Activated effector memory CD4-positive, alpha-beta T cell treated with anti-CD3 and anti-CD28 coated beads, Interleukin-2, amount 50 U/mL, for 16 hours (primary cell): ENCODE results near the gene VAC14.

Source experiments
- DNase-seq: peaks from one replicate; pipeline ENCODE4 v3.0.0-alpha.2; 2020

The VAC14 gene

DNA sequence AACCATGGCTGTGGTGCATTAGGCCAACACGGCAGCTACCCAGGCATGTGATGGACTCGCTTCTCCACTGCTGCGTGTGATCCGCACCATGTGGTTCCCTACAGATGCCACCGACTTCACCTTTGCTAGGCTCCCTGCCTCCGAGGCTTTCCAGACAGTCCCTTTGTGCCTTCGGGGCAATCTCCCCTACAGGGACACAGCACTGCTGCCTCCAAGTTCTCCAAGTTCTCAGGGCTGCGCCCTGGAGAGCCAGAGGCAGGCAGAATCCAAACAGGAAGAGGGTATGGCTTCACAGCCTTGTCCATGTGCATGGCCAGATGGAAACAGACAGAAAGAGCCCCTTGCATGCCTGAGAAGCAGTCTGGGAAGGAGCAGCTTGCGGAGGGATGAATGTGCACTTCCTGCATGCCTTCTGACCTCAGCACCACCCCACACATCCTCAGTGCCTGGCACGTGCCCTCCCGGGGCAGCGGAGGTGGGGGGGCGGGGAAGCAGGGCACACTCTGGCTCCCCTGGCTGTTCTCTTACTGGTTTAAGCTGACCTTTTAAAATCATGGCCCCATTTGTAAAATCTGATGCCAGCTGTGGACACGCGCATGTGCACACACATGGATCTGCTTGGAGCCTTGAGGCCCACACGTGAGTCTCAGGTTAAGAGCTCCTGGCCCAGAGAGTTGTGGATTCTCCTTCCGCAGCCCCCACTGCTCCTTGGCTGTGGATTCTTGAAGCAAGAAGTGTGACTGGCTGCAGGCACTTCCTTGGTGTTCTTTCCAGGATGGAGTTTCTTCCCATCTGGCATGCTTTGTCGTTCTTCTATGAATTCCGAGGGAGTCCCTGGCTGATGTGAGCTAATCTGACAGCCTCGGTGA, 59.8 kb downstream of the VAC14 start:
- no peak for DNase-seq

GRCh38 chr16:70740174-70740913, 60.6 kb downstream of the VAC14 start:
- DNase-seq, result no peak

DNA sequence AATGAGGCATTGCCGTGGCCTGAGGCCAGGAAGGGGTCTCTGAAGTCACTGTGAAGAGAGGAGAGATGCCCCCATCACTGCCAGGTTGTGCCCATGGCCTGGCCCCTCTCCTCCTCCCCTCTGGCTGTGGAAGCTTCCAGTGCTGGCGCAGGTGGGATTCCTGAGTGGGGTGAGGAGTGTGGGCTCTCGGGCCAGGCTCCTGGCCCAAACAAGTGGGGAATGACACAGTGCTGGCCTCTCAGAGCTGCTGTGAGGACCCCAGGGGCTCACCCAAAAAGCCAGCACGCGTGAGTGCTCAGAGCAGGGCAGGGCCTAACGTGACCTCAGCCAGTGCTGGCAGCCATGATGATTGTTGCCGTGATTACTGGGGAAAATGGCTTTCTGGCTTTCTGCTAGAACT, 61.6 kb downstream of the VAC14 start:
- no peak for DNase-seq

GRCh38 chr16:70738083-70738977, 62.6 kb downstream of the VAC14 start:
- DNase-seq, result no peak

GRCh38 chr16:70737377-70738082, 63.4 kb downstream of the VAC14 start:
- DNase-seq, result peak; percentile 83

DNA sequence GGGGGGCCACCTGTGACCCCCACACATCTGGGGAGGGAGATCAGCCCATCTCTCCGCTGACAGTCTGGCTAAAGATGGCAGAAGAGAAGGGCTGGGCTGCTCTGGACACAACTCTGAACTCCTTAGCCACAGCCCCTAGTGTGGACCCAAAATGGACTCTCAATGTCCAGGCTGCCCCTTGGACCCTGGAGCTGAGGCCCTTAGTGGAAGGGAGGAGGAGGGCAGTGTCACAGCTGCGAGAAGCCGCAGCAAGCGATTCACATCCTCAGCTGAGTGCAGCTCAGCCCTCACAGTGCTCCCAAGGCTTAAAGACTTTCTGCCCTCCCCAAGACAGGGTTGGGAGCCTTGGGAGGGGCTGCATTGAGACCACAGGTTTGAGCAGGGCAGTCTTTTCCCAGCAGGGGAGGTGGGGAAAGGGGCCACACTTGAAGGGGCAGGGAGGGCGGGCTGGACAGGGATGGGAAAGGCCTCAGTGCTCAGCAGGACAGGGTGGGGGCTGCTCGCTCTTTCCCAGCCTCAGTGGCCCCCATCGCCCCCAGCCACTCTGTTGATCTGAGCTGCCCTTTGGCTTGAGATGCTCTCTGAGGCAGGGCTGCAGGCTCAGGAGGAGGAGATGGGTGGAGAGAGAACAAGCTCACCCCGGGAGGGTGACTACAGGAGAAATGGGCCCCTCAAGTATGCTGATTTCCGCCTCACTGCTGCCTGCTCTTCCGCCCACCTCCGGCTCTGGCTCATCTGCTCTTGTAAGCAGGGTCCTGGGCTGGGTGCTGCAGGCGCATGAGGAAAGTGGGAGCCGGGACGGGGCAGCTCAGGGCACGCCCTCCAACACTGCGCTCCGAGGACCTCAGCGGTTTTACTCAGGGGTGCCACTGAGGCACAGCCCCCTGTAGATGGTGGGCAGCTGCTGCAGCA, 64.2 kb downstream of the VAC14 start:
- DNase-seq, result no peak

GRCh38 chr16:70735141-70735979, 65.6 kb downstream of the VAC14 start:
- no peak for DNase-seq

DNA sequence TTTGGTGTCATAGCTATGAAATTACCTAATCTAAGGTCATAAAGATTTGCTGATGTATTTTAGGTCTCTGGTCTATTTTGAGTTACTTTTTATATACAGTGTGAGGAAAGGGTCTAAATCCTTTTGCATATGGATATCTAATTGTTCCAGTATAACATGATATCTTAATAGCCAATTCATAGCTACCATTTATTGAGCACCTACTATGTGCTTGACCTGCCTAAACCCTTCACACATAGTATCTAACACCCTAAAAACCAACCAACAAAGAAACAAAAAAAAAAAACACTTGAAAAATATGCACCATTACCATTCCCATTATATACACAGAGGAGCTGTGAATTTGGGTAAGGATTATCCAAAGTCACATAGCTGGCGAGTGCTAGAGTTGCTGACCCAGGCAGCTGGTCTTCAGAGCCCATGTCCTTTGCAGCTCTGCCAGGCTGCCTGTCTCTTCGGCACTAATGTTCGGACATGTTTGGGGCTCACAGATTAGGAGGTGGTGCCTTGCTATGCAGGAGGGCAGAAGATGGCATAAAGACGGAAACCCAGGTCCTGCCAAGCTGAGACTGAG, 66.3 kb downstream of the VAC14 start:
- DNase-seq, result no peak

- no peak for DNase-seq
These were observed 70.0 kb downstream of the VAC14 start for GRCh38 chr16:70730944-70731343.

DNA sequence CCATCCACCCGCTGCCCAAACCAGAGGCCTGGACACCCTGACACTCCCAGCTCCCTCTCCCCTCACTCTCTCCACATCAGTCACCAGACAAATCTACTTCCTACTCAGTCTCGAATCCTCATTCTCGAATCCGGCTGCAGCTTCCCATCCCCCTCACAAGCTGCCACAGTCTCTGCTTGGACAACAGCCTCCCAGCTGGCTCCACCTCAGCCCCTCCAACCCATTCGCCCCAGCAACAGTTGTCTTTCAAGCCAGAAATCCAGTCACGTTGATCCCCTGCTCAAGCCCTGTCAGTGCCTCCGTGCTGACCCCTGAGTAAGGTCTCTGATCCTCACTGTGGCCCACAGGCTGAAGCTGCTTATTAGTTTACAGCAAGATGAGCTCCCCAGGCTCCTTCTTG, 70.9 kb downstream of the VAC14 start:
- no peak for DNase-seq

DNA sequence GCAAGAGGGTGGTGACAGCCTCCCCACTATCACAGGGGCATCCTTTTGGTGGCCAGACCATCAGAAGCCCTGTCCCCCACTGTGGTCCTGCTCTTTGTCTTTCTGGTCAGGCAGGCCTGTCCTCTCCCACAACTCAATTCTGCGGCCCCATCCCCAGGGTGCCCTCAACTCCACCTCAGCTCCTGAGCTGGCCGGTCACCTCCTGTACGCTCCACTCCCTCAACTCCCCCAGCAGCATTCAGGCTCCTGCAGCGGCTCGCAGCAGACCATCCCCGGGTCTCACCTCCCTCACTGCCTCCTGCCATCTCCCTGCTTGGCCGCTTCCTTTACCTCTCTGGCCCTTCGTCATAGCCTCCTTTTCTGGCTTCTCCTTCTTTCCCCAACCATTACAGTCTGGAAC, 71.7 kb downstream of the VAC14 start:
- no peak for DNase-seq

GRCh38 chr16:70728150-70728549, 72.8 kb downstream of the VAC14 start:
- no peak for DNase-seq

DNA sequence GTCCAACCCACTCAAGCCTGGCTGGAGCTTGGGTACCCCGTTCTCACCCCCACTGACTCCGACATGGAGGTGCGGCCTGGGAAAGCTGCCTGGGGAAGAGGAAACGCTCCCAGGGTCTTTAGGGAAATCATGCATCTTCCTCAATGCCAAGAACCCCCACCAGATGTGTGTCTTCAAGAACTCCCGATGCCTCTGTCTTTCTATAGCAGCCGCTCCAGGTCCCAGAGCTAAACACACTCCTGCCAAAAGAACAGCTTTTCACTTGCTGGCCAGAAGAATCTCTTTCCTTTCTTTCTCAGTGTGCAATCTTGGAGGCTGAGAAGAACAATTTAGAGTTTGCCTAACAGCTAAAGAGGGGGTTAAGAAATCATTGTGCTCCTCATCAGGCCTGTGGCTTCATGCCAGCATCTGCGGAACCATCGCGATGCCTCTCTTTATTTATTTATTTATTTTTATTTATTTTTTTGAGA, 74.0 kb downstream of the VAC14 start:
- DNase-seq, result no peak

DNA sequence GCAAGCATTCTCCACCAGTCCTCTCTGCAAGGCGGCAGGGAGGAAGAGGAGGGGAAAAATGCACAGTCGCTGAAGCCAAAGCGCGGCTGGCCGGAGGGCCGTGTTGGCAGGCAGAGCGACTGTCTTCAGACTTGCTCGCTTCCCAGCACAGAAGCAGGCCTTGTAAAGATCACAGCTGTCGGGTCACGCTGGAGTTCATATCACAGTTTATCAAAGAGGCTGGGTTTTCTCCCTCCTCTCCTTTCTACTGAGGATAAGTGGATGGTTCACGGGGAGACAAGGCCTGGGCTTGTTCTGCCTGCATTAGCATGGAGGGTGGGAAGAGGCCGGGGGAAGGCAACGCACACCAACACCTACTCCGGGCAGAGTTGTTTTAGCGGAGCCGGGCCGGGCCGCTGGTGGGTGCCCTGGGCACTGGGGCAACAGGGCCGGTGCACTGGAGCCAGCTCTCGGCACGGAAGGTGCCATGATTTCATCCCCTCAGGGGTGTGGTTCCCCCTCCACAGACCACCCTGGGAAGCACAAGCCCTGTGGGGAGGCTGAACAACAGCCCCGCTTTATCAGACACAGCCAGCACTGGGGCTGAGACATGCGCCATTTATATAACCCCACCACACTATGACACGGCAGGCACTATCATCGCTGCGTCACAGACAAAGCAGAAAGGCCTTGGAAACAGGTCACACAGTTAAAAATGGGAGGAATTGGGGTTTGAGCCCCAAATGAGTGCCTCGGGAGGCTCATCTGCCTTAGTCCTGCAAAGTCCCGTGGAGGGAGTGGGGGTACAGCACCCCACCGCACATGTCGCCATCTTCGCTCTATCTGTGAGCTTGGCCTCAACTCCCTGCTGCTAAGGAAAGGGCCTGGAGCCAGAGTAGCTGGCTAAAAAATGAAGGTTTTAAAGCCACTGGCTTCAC, 74.8 kb downstream of the VAC14 start:
- DNase-seq, result no peak

DNA sequence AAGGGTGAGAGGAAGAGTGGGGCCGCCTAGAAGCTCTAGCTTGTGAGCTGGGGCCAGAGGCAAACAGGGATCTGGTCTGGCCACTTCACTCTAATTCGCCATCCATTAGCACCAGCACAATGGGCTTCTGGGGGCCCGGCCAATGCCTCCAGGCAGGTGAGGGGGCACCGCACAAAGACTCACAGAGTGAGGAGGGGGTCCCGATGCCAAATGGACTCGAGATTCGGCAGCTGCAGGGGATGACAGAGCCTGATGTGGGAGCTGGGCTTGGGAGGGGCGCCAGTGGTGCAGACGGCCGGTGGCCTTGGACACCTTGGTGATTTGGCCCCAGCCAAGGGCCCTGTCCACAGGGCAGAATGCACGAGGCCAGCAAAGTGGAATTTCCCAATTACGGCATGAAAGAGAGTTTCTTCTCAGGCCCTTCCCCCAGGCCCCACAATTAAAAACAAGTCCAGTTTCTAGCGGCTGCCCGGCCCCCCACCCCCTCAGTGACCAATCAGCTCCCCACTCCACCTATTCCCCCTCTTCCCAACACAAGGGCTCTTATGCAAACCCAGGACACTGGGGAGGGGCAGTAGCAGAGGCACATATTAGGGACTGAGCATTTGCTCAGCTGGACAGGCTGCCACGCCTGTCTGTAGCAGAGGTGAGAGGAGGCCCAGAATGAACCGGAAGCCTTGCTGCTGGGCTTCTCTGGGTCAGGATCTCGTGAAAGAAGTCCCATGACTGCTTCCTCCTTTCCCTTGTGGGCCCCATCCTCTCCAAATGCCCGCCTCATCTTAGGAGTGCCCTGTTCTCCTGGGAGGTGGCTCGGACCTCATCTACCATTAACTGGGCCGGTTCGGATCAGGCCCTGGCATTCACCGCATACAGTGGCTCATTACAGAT, 75.7 kb downstream of the VAC14 start:
- no peak for DNase-seq

GRCh38 chr16:70724146-70725023, 76.6 kb downstream of the VAC14 start:
- DNase-seq, result no peak

DNA sequence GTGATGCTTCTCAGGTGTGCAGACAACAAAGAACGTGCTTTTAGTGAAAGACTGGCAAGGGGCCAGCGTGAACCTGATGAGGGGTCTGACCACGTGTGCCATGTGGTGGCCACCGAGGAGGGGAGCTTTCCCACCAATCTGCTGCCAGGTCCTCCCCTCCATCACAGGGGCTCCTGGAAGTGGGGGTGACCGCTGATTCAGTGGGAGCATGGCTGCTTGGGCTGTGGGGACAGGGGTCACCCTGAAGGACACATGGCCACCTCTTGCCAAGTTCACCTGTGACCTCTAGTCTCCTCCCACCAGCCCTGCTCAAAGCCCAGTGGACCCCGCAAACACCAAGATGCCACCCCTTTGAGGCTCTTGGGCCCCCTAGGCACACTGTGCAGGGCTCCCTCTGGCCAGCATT, 77.2 kb downstream of the VAC14 start:
- no peak for DNase-seq
